ENCODE data around the gene ETS1. TPM values are rescaled to one million over a fixed set of nuclear protein-coding genes. Genes with fewer than 3 reads are reported as not detected.
A peak's percentile ranks its signal among the peaks of the same experiment; 100 is the strongest.

ETS1 gene
- polyA plus RNA-seq, 1 donor (not counting 4 experiments of a cell fraction or from before 2014, with no cell fraction given): 41.0 TPM

DNA sequence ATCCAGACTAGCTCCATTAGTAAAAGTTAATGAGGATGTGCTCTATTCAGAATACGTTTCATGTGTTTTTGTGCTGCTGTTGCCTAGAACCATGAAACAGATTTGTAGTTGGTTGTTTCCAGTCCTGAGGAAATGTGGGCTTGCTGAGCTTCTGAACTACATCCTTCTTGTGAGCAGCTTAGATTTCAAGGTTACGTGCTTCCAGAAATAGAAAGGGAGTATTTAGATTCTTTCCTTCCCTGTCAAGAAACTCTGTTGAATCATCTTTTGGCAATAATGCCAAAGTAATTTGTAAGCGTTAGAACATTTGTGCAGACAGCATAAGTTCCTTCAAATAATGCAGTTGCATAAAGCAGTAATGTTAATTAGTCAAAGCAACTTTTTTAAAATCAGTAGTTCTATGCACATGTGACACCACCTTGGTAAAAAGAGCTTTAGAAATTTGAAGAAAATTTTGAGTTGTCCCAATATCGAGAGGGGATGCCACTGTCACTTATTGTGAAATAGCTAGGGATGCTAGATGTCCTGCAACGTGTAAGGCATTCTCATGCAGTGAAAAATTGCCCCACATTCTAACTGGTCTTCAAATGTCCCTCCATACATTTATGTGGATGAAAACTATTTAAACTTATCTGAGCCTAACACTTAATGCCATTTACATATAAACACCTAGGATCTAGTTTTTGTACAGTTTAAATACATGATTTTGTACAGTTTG, 169.6 kb downstream of the ETS1 start:
- no peaks in the 10 kb centered on the region for H3K36me3 ChIP-seq (ENCODE audit: control insufficient read depth in 2 of 2, extremely low read depth in 1 of 2, insufficient read depth in 2 of 2, low read length in 2 of 2)
- no peaks in the 10 kb centered on the region for H3K9me1 ChIP-seq (ENCODE audit: control insufficient read depth, extremely low read depth, insufficient read depth, low read length)
- TF ChIP-seq EZH2 (IDR thresholded peaks at IDR 0.05; ENCODE audit: low read length): no peak
- TF ChIP-seq, protein P1, sequence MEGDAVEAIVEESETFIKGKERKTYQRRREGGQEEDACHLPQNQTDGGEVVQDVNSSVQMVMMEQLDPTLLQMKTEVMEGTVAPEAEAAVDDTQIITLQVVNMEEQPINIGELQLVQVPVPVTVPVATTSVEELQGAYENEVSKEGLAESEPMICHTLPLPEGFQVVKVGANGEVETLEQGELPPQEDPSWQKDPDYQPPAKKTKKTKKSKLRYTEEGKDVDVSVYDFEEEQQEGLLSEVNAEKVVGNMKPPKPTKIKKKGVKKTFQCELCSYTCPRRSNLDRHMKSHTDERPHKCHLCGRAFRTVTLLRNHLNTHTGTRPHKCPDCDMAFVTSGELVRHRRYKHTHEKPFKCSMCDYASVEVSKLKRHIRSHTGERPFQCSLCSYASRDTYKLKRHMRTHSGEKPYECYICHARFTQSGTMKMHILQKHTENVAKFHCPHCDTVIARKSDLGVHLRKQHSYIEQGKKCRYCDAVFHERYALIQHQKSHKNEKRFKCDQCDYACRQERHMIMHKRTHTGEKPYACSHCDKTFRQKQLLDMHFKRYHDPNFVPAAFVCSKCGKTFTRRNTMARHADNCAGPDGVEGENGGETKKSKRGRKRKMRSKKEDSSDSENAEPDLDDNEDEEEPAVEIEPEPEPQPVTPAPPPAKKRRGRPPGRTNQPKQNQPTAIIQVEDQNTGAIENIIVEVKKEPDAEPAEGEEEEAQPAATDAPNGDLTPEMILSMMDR (optimal IDR thresholded peaks at IDR 0.05 in 1 of 3, IDR thresholded peaks at IDR 0.05 in 1 of 3, conservative IDR thresholded peaks at IDR 0.05 in 1 of 3; ENCODE audit: extremely low read depth in 1 of 3, insufficient read depth in 2 of 3, low read length in 3 of 3): no peak
- no peak overlapping the region for H3K4me2 ChIP-seq (ENCODE audit: control insufficient read depth, extremely low read depth, insufficient read depth, low read depth, low read length)
- FAIRE-seq: peak; percentile 70
- no peak for DNase-seq (ENCODE audit: low read depth, low spot score)
- H3K79me2 ChIP-seq (ENCODE audit: control insufficient read depth, insufficient read depth, low read length): no peaks in the 10 kb centered on the region
- no peaks in the 10 kb centered on the region for H4K20me1 ChIP-seq (ENCODE audit: control insufficient read depth, extremely low read depth, insufficient read depth, low read length)
- dilution Hi-C loops (cut with MboI; ENCODE audit: extremely low pct_ligation_motif_present, low sequenced_read_pairs): no loop called here
- no peaks in the 10 kb centered on the region for H3K9me3 ChIP-seq (ENCODE audit: control insufficient read depth, low read depth, low read length)
- no peak overlapping the region for H3K4me3 ChIP-seq (ENCODE audit: control insufficient read depth in 2 of 3, extremely low read depth in 1 of 3, insufficient read depth in 2 of 3, low read depth in 1 of 3, low read length in 3 of 3)
- no peaks in the 10 kb centered on the region for H3K4me1 ChIP-seq (ENCODE audit: control insufficient read depth, extremely low read depth, insufficient read depth, low read length)
- peak overlapping the region; percentile 29 for H2AFZ ChIP-seq (ENCODE audit: control insufficient read depth, low read length)
- H3K9ac ChIP-seq (ENCODE audit: control insufficient read depth, extremely low read depth, insufficient read depth, low read length): no peak overlapping the region
- no peak overlapping the region for H3K27ac ChIP-seq (ENCODE audit: control insufficient read depth, insufficient read depth, low read length)
- no peaks in the 10 kb centered on the region for H3K27me3 ChIP-seq (ENCODE audit: control insufficient read depth, extremely low read depth, insufficient read depth, low read length)

DNA sequence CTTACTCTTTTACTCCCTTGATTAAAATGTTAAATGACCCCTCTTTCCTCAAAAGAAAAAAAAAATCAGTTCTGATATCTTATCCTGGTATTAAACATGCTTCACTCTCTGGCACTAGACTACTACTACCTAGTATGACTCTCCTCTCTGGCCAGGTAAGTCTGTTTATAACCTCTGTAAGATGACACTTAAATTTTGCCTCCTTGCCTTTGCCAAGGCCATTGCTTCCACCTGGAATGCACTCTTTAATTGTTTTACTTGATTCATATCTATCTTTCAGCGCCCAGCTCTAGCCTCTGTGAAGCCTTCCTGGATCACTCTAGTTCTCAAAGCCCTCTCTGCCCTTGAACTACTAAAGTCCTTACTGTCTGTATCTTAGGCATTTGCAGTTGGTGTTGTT, 170.4 kb downstream of the ETS1 start:
- Histone ChIP-seq H3K4me2 (ENCODE audit: control insufficient read depth, extremely low read depth, insufficient read depth, low read depth, low read length) (no peak overlapping the region), H4K20me1 (ENCODE audit: control insufficient read depth, extremely low read depth, insufficient read depth, low read length) (no peaks in the 10 kb centered on the region), H3K79me2 (ENCODE audit: control insufficient read depth, insufficient read depth, low read length) (no peaks in the 10 kb centered on the region), H3K9me3 (ENCODE audit: control insufficient read depth, low read depth, low read length) (no peaks in the 10 kb centered on the region), H3K27ac (ENCODE audit: control insufficient read depth, insufficient read depth, low read length) (no peak overlapping the region), H2AFZ (ENCODE audit: control insufficient read depth, low read length) (no peak overlapping the region), H3K9ac (ENCODE audit: control insufficient read depth, extremely low read depth, insufficient read depth, low read length) (no peak overlapping the region), H3K9me1 (ENCODE audit: control insufficient read depth, extremely low read depth, insufficient read depth, low read length) (no peaks in the 10 kb centered on the region), H3K4me1 (ENCODE audit: control insufficient read depth, extremely low read depth, insufficient read depth, low read length) (no peaks in the 10 kb centered on the region), H3K36me3 (ENCODE audit: control insufficient read depth in 2 of 2, extremely low read depth in 1 of 2, insufficient read depth in 2 of 2, low read length in 2 of 2) (no peaks in the 10 kb centered on the region), H3K27me3 (ENCODE audit: control insufficient read depth, extremely low read depth, insufficient read depth, low read length) (no peaks in the 10 kb centered on the region), H3K4me3 (ENCODE audit: control insufficient read depth in 2 of 3, extremely low read depth in 1 of 3, insufficient read depth in 2 of 3, low read depth in 1 of 3, low read length in 3 of 3) (no peak overlapping the region)
- TF ChIP-seq, protein P1 (optimal IDR thresholded peaks at IDR 0.05 in 1 of 3, IDR thresholded peaks at IDR 0.05 in 1 of 3, conservative IDR thresholded peaks at IDR 0.05 in 1 of 3; ENCODE audit: extremely low read depth in 1 of 3, insufficient read depth in 2 of 3, low read length in 3 of 3): no peak
- no peak for TF ChIP-seq EZH2 (IDR thresholded peaks at IDR 0.05; ENCODE audit: low read length)
- dilution Hi-C loops (cut with MboI; ENCODE audit: extremely low pct_ligation_motif_present, low sequenced_read_pairs): no loop called here
- DNase-seq (ENCODE audit: low read depth, low spot score): no peak
- no peak for FAIRE-seq

Data from keratinocyte (primary cell).